Frontal cortex (tissue), 4 donors: Measurements from ENCODE around the gene SYNDIG1. TPM values are rescaled to one million over a fixed set of nuclear protein-coding genes. Genes with fewer than 3 reads are reported as not detected.

ENCODE experiments used
- DNase-seq, 2 donors: peaks; one replicate each; pipeline ENCODE4 v3.0.0; 2012; ENCODE audit warnings: low spot score in 2 of 2
- FAIRE-seq: peaks from 2 replicates; lab custom pipeline; 2012; peaks lifted over from hg19 to GRCh38; lab: Jason Lieb, UNC
- total RNA-seq: library from RNA; depleted of rRNA; stranded (reverse); fragments of >200 nt; gene quantifications from one replicate; pipeline ENCODE4 v1.2.3, GENCODE V29; 2014
- donor health status: control.
- donor health status: control.
- donor health status: control.

SYNDIG1 gene
- total RNA-seq, 1 donor from 2014 or later = 26.1 TPM

DNA sequence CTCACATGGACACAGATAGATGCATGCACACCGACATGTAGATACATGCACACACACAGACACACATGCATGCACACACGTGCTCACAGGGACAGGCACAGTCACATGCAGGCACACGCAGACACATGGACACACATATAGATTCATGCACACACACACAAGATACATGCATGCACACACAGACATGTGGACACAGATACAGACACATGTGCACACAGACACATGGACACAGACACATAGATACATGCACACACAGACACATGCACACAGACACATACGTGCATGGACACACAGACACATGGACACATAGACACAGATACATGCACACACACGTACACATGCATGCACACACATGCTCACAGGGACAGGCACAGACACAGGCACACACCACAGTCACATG lies 19.8 kb downstream of the SYNDIG1 start:
- DNase-seq (no peak), FAIRE-seq (no peak)

DNA sequence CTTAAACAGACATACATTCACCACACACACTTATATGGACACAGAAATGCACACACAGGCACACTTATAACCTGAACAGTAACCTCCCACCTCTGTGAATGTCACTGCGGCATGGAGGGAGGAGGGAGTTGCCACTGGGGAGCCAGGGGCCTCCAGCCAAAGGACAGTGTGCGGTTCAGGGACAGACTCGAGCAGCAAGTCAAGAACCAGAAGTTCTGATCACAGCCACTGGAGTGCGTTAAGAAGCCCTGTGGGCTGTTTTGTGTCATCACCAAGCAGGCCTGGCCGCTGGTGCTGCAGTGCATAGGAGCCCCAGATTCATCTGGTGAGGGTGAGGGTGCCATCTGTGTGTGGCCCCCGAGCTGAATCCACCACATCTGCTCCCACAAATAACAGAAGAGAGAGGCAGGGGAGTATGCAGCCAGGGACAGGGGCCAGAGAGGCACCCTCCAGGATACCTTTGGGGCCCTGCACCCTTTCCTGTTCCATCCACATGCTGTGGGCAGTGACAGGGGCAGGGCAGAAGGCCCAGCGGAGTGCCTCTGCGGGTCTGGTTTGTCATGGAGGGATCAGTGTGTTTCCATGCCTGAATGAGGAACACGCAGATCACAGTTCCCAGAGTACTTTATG lies 20.3 kb downstream of the SYNDIG1 start:
- no peak for DNase-seq
- no peak for FAIRE-seq

DNA sequence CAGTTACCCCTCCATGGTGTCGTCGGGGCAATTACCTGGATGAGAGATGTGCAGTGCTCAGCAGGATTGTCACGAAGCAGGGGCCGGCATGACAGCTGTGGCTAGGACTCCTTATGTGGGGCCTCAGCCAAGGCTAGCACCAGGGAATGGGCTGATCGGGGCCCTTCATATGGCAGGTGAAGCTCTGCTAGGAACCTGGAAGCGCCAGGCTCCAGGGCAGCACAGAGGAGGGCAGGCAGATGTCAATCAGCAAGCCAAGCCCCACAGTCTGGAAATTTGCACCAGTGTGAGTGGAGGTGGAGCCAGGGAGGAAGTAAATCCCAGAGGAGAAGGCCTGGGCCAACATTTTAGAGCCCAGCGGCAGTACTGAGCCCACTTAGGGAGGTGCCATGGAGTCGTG lies 21.2 kb downstream of the SYNDIG1 start:
- FAIRE-seq (no peak), DNase-seq (no peak)

DNA sequence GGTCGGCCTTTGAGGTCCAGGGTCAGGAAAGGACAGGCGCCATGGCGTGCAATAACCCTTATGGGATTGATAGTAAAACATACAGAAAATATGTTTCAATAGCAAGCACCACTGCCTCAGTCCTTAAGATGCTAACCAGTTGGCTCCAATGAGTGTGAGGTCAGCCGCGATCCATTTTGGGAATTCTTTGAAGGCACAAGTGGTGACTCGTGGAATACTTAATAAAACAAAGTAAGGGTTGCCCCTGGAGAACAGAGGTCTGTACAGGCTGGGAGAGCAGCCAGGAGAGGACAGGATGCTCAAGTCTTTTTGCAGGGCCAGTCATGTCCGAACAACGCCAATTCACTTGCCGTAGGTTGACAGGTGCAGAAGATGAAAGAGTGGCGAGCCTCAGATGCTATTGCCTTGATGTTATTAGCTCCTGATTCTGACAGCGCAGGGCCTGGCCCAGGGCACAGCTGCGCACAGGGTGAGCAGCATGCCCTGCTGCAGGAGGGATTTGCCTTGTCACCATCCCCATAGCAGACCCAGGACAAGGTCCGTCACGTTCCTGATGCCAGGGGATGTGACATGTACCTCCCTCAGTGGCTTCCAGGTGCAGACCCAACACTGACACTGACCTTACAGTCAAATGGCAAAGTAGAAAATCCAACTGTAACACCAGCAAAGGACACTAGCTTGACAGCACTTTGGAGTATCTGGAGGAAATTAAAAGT lies 21.8 kb downstream of the SYNDIG1 start:
- FAIRE-seq = no peak

DNA sequence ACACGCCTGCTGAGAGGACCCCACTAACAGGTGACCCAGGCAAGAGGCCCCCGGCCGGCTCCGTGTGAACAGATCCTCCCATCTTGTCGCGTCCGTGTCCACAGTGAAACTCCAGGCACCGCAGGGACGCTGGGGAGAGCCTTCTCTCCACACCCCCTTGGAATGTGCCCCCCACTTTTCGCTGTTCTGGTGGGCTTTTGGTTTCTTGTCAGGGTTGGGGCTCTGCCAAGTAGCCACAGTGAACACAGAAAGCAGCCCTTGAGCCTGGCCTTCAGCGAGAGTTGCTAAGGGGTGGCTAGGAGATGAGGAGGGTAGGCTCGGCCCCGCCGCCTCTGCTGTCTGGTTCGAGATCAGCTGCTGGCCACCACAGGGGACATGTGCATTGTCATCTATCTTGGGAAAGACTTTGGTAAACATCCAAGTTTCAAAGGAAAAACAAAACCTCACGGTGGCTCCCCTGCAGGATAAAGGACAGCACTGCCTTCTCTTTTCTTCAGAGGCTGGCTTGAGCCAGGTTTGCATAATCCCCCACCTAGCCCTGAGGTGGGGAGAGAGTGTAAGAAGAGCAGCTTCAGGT lies 22.7 kb downstream of the SYNDIG1 start:
- DNase-seq (peak in 1 of 2 donors; percentile 46), FAIRE-seq (no peak)

More for the DNA sequence above, 21.8 kb downstream of the SYNDIG1 start:
- DNase-seq = no peak

DNA sequence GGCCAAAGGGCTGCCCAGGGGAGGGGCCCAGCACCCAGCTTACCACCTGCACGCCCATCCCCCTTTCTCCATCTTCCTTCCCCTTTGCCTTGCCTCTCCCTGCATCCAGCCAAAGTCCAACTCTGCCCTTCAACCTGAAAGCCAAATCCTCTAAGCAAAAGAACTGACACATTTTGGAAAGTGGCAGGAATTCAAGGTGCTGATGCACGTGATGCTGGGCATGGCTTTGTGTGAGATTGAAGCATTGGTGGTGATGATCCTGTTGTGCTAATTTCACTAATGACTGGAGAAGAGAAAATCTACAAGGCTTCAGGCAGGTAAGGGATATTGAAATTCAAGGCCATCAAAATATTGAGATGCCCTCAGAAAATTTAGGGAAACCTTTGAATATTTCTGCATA lies 23.3 kb downstream of the SYNDIG1 start:
- FAIRE-seq = no peak
- DNase-seq = no peak

DNA sequence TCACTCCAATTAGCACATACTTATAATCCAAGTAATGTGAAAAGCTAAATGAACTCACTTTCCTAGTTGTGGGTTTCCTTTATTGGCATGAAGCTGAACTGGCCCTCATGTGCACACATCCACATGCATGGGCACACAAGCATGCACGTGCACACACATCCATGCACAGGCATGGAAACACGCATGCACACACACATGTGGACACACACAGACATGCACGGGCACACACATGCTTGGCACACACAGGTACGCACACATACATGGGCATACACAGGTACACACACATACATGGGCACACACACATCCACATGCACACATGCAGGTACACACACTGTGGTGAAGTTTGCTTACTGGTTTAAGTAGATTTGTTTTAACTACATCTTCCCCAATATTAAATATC lies 23.8 kb downstream of the SYNDIG1 start:
- DNase-seq = no peak
- no peak for FAIRE-seq

DNA sequence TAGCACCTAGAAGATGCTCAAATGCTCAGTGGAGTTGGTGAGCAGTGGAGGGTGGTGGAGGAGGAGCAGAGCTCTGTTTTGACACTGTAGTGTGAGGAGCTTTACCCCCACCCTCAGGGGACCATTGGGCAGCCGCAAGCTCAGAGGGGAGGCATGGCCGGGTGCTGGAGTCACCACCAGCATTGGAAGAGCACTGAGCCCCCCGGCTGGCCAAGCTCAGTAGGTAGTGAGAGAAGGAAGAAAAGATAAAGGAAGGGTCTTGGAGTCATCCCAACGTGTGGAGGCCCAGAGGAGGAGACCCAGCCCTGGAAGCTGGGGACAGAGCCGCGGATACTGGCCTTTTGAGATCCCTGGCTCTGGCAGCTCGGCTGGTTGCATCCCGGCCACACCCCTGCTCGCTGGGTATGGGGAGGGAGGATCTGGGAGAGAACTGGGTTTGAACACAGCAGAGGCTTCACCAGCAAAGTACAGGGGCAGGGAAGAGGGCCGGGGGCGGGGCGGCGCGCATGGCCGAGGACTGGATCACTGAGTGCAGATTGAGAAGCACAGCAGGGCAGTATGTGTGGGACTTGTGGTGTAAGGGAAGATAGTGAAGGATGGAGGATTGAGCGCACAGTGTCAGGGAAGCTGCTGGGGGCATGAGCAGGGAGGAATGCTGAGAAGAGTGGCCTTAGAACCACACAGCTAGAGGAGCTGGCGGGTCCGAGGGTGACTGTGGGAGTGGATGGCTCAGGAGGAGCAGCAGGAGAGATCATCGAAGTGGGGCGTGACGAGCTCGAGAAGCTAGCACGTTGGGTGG lies 24.4 kb downstream of the SYNDIG1 start:
- DNase-seq = no peak
- FAIRE-seq = no peak

DNA sequence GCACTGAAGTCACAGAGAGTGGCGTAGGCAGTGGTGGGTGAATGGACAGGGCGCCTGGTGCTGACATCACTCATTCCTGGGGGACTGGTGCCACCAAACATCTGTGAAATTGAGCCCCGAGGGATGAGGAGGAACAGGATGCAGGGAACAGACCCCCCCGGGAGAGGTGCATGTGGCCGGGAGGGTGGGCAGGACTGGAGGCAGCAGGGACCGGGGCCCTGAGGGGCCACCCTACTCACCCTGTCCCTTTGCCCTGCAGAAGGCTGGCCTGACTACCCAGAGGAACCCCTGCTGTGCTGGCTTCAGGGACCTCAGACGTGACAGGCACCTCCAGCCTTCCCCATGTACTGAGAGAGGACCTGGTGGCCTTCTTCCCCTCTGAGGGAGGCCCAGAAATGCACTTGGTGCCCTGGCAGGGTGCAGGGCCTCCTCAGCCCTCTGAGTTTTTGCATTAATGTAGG lies 25.1 kb downstream of the SYNDIG1 start:
- FAIRE-seq (no peak), DNase-seq (no peak)

DNA sequence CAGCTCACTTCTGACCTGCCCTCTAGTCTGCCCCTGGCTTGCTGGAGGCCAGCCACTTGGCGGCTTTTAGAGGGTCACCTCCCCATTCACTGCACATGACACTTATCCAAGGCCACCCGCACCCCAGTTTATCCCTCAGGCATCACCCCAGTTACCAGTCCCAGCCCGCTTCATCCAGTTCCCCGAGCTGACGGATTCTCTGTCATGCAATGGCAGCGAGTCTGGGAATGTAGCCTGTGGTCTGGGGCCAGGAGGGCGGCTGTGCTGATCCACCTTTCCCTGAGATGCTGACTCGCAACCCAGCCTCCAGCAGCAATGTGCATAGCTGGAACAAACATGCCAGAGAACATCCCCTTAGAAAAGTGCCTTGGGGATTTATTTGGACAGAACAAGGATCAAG lies 25.8 kb downstream of the SYNDIG1 start:
- FAIRE-seq (no peak), DNase-seq (no peak)

DNA sequence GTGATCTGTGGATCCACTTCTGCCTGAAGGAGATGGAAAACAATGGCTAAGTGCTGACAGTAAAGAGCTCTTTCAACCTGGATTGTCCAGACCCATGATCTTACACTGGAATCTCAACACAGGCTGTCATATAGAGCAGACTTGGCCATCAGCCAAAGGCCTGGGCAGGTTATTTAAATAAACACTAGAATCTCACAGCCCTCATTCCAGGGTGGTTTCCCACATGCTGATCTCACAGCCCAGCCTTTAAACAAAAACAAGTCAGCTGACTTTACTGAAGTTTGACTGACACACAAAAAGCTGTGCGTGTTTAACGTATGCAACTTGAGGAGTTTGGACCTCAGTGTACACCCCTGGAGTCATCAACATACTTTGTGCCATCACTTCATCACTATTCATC lies 28.4 kb downstream of the SYNDIG1 start:
- FAIRE-seq = no peak
- no peak for DNase-seq

DNA sequence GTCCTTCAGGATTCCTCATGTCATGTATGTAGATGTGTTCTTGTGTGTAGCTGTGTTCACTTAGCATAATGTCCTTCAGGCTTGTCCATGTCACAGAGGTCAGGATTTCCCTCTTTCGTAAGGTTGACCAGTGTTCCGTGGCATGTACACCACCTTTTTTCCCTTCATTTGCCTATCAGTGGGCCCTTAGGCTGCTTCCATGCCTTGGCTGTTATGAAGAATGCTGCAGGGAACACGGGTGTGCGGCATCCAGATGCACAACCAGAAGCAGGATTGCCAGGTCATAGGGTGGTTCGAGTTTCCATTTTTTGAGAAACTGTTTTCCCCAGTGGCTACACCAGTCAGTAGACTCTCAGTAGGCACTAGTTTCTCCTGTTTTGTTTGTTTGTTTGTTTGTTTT lies 29.2 kb downstream of the SYNDIG1 start:
- DNase-seq (no peak), FAIRE-seq (no peak)

DNA sequence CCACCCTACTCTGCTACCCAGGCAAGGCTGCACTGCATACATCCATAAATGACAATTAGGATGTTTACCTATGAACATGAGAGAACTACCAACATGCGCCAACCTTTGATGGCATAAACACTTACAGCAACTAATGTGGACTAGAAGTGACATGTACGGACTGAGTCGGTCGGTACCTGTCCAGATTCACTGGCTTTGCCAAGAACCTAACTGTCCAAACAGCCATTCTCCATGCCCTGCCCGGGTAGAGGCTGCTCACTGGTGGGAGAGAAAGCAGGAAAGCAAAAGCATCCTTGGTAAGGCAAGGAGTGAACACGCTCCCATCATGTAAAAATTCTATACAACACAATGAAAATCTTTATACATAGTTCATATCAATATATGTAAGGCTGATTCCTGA lies 30.0 kb downstream of the SYNDIG1 start:
- DNase-seq (no peak), FAIRE-seq (no peak)

DNA sequence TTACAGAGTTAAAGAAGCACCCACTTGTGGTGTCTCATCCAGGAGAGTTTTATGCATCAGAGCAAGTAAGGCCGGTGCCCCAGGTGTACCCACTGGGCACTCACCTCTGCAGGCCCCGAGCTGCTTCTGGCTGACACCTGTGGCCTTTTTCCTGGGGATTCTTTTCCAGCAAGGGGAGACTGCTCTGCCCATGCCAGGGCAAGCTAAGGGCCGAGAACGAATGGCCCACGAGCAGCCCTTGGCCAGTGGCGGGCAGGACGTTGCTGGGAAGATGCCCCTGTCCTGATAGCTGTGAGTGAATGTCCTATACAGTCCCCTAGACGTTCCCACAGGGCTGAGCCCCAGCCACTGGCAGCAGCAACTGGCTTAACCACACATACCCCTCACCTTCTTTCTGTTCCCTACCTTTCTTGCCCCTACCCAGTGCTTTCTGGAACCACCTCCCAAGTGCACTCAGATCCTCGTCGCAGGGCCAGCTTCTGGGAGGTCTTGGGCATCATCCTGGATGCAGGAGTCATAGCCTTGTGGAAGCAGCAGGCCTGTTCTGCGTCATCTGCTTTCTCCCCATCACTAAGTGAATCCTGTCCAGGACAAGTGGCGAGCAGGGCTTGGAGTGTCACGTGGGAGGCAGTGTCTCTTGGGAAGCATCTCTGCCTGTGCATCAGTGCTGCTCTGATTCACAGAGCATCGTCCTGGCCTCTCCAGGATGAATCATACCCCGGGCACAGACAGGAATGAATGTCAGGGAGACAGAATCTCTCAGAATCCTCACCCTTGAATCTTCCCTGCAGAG lies 32.5 kb downstream of the SYNDIG1 start:
- peak; percentile 21 to 61 for DNase-seq
- no peak for FAIRE-seq

DNA sequence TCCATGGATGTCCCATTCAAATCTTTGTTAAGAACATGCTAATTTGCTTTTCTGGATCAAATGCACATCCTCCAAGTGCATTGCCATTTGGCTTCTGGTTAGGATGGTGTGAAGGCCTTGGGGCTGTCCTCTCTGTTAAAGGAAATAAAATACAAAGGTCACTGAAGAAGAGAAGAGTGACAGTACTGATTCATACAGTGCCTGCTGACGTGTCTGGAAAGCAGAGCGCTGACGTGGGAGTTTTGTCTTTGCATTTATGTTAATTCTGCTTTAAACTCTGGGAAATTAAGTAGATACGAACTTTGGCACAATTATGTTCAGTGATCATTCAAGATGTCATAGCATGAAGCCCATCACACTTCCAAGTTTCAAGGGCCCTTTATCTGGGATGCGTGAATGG lies 33.2 kb downstream of the SYNDIG1 start:
- no peak for FAIRE-seq
- DNase-seq = no peak

DNA sequence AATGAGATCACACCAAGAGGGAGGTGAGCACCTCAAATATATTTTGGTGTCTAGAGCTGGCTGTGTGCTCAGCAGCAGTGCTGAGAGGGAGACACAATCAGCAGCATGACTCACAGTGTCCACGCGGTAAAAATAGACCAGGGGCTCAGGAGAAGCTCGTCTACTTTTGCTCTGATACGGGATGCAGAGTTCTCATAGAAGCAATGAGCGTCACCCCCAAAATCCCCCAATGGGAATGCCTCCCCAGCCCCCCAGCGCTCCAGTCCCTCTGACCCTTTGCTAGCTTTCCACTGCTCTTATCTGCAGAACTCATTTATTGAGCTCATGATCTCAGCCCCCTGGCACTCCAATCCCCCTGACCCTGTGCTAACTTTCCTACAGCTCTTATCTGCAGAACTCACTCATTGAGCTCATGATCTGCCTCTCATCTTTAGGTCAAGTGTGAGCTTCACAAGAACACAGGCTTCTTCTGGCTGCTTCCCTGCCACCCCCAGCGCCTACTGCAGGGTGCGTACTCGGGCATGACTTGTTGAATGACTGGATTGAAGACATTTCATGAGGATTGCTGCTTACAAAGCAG lies 34.0 kb downstream of the SYNDIG1 start:
- FAIRE-seq (no peak), DNase-seq (no peak)

DNA sequence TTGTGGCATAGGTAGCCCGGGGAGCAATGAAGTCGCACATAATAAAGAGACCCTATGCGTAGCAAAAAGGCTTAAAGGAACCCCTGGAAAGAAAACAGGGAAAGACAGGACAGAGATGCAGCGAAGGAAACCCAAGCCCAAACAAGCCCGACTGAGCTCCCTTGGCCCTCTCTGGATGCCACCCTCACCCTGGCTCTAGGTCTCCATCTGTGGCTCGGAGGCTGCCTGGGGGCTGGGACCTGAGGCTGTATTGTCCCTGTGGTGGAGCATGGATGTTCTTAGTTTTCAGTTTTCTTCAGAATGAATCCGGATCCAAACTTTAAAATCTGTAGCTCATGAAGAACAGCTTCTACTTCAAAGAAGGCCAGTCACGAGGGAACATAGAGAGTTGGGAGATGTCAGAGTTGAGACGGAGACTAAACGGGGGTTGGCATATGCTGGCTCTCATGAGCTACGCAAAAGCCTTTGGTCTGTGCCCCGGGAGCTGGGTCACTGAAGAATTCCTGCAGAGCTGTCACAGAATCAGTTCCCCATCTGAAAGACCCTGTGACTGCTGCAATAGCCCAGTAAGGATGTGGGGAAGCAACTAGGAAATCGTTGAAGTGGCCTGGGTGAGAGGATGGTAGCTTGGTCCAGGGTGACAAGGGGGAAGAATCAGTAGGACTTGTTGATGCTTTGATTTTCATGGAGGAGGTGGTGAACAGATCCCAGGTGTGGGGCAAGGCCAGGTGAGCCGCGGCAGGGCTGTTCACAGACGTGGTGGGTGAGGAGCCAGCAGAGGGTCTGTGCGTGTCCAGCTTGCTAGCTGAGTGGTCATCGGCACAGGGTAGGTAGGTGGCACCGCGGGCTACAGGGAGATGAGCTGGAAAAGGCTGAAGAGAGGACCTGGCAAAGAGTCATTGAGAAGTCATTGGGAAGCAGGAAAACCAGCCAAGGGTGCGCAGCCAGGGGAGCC lies 35.2 kb downstream of the SYNDIG1 start:
- FAIRE-seq = no peak
- DNase-seq = no peak

DNA sequence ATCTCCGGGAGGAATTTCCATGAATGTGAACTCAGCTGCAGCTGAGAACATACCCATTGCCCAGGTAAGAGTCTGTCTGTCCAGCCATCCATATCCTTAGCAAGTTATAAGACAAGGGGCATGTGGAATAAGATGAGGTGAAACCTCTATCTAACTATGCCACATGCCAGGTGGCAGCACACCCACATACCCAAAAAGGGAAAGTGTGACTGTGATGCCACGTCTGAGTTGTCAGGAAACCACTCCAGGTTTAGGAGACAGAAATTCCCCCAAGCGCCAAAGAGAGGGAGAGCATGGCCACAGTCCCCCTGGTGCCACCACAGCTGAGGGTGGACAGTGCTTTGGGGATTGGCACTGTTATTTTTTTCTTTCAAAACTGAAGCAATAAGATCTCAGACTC lies 36.7 kb downstream of the SYNDIG1 start:
- DNase-seq (no peak), FAIRE-seq (no peak)
